WTC11 (cell line): ENCODE data around the gene TOP2A. TPM values are rescaled to one million over a fixed set of nuclear protein-coding genes. Genes with fewer than 3 reads are reported as not detected.
A peak's percentile ranks its signal among the peaks of the same experiment; 100 is the strongest.
"Not testable (repeated sequence)": the region's sequence is repeated elsewhere in the genome, so short reads cannot be mapped to it uniquely, and the experiment has no call there.

Source experiments
- ATAC-seq: fragments of 200-7000 bp; cut with Tn5 transposase; 2 replicates; pipeline ENCODE4 v1.10.0; 2021; ENCODE audit warnings: mild to moderate bottlenecking, moderate library complexity
- CTCF ChIA-PET: fragments of 300-600 bp; sonication (Branson Sonifier 250); formaldehyde crosslinking; loops from one replicate; lab custom pipeline; 2021; ENCODE audit warnings: antibody characterized with exemption; lab: Charles Lee
- POLR2A ChIA-PET: fragments of 350-600 bp; sonication (Branson Sonifier 250); formaldehyde crosslinking; loops from one replicate; lab custom pipeline; 2021; ENCODE audit warnings: antibody characterized with exemption; lab: Charles Lee
- DNase-seq: peaks from one replicate; pipeline ENCODE4 v3.0.0; 2021; ENCODE audit warnings: low spot score
- H3K27ac Mint-ChIP-seq: 2 replicates; pipeline ENCODE4 v1.8.0; 2021; ENCODE audit warnings: mixed read lengths
- H3K27me3 Mint-ChIP-seq: 2 replicates; pipeline ENCODE4 v1.8.0; 2021; ENCODE audit warnings: low read depth, mild to moderate bottlenecking, moderate library complexity, mixed read lengths
- H3K36me3 Mint-ChIP-seq: 2 replicates; pipeline ENCODE4 v1.8.0; 2021; ENCODE audit warnings: mixed read lengths
- H3K4me1 Mint-ChIP-seq: 2 replicates; pipeline ENCODE4 v1.8.0; 2022; ENCODE audit warnings: mixed read lengths
- H3K4me3 Mint-ChIP-seq: 2 replicates; pipeline ENCODE4 v1.8.0; 2021; ENCODE audit warnings: mild to moderate bottlenecking, moderate library complexity, mixed read lengths
- H3K9me3 Mint-ChIP-seq: 2 replicates; pipeline ENCODE4 v1.8.0; 2021; ENCODE audit warnings: mixed read lengths
- ESRRA ChIP-seq: sonication (generic); formaldehyde crosslinking; IDR thresholded peaks from 2 replicates; pipeline ENCODE4 v1.8.1; 2022; ENCODE audit warnings: mild to moderate bottlenecking, missing genetic modification reagents, borderline replicate concordance
- FOXP1 ChIP-seq: sonication (generic); formaldehyde crosslinking; IDR thresholded peaks from 2 replicates; pipeline ENCODE4 v1.8.0; 2022; ENCODE audit warnings: missing genetic modification reagents, mild to moderate bottlenecking, moderate library complexity, borderline replicate concordance
- FOXP4 ChIP-seq: sonication (generic); formaldehyde crosslinking; IDR thresholded peaks from 2 replicates; pipeline ENCODE4 v1.8.0; 2022; ENCODE audit warnings: mild to moderate bottlenecking, missing genetic modification reagents
- IRF2 ChIP-seq: sonication (generic); formaldehyde crosslinking; IDR thresholded peaks from 2 replicates; pipeline ENCODE4 v1.8.0; 2022; ENCODE audit warnings: low read depth, missing genetic modification reagents, borderline replicate concordance
- JUN ChIP-seq: sonication (generic); formaldehyde crosslinking; IDR thresholded peaks from 2 replicates; pipeline ENCODE4 v1.8.0; 2023; ENCODE audit warnings: mild to moderate bottlenecking, missing genetic modification reagents
- KAT7 ChIP-seq: sonication (generic); formaldehyde crosslinking; IDR thresholded peaks from 2 replicates; pipeline ENCODE4 v1.8.1; 2023; ENCODE audit warnings: missing genetic modification reagents, mild to moderate bottlenecking, borderline replicate concordance
- MLX ChIP-seq: sonication (generic); formaldehyde crosslinking; IDR thresholded peaks from 2 replicates; pipeline ENCODE4 v1.8.1; 2023; ENCODE audit warnings: mild to moderate bottlenecking, missing genetic modification reagents, moderate library complexity
- MXD4 ChIP-seq: fragments of 250-450 bp; sonication (Bioruptor Pico); IDR thresholded peaks from 2 replicates; pipeline ENCODE4 v1.8.0; 2021; ENCODE audit warnings: mild to moderate bottlenecking, moderate library complexity, borderline replicate concordance
- MYBL2 ChIP-seq: sonication (generic); formaldehyde crosslinking; IDR thresholded peaks from 2 replicates; pipeline ENCODE4 v1.8.1; 2023; ENCODE audit warnings: mild to moderate bottlenecking, moderate library complexity, missing genetic modification reagents
- NFYB ChIP-seq: sonication (generic); formaldehyde crosslinking; conservative IDR thresholded peaks from 2 replicates; pipeline ENCODE4 v1.8.0; 2022; ENCODE audit warnings: low read depth, missing genetic modification reagents
- NR3C1 ChIP-seq: sonication (generic); formaldehyde crosslinking; conservative IDR thresholded peaks from 2 replicates; pipeline ENCODE4 v1.8.1; 2023; ENCODE audit warnings: low read depth, mild to moderate bottlenecking, missing genetic modification reagents
- SMAD4 ChIP-seq: sonication (generic); formaldehyde crosslinking; IDR thresholded peaks from 2 replicates; pipeline ENCODE4 v1.8.0; 2022; ENCODE audit warnings: mild to moderate bottlenecking, missing genetic modification reagents
- SP1 ChIP-seq: sonication (generic); formaldehyde crosslinking; conservative IDR thresholded peaks from 2 replicates; pipeline ENCODE4 v1.8.1; 2022; ENCODE audit warnings: missing genetic modification reagents
- TEAD1 ChIP-seq: sonication (generic); formaldehyde crosslinking; IDR thresholded peaks from 2 replicates; pipeline ENCODE4 v1.8.0; 2022; ENCODE audit warnings: mild to moderate bottlenecking, missing genetic modification reagents
- TEAD4 ChIP-seq: sonication (generic); formaldehyde crosslinking; IDR thresholded peaks from 2 replicates; pipeline ENCODE4 v1.8.0; 2022; ENCODE audit warnings: mild to moderate bottlenecking, missing genetic modification reagents
- USF2 ChIP-seq: sonication (generic); formaldehyde crosslinking; IDR thresholded peaks from 2 replicates; pipeline ENCODE4 v1.8.1; 2023; ENCODE audit warnings: mild to moderate bottlenecking, missing genetic modification reagents, moderate library complexity
- ZMAT4 ChIP-seq: fragments of 250-450 bp; sonication (Bioruptor Pico); IDR thresholded peaks from 2 replicates; pipeline ENCODE4 v1.9.0; 2021; ENCODE audit warnings: mild to moderate bottlenecking
- ZNF416 ChIP-seq: fragments of 250-450 bp; sonication (Bioruptor Pico); IDR thresholded peaks from 2 replicates; pipeline ENCODE4 v1.9.0; 2021; ENCODE audit warnings: mild to moderate bottlenecking, inconsistent platforms
- ZNF425 ChIP-seq: fragments of 250-450 bp; sonication (Bioruptor Pico); conservative IDR thresholded peaks from 2 replicates; pipeline ENCODE4 v1.9.0; 2021; ENCODE audit warnings: mild to moderate bottlenecking
- ZNF512 ChIP-seq: sonication (generic); formaldehyde crosslinking; IDR thresholded peaks from 2 replicates; pipeline ENCODE4 v1.8.1; 2022; ENCODE audit warnings: missing genetic modification reagents, borderline replicate concordance
- ZSCAN18 ChIP-seq: fragments of 250-450 bp; sonication (Bioruptor Pico); IDR thresholded peaks from 2 replicates; pipeline ENCODE4 v2.1.2; 2022; ENCODE audit warnings: mild to moderate bottlenecking, moderate library complexity
- total RNA-seq: library from RNA; stranded (reverse); gene quantifications from 3 replicates; pipeline ENCODE4 v1.2.3, GENCODE V29; 2021

TOP2A gene
- total RNA-seq, 1 experiment from 2014 or later: 307 TPM

GRCh38 chr17:40371261-40371929, 46.3 kb downstream of the TOP2A start:
- no peak overlapping the region for H3K4me3 Mint-ChIP-seq
- peak; percentile 88 for ATAC-seq

GRCh38 chr17:40369923-40370322, 47.8 kb downstream of the TOP2A start:
- no peak for ATAC-seq
- no peak overlapping the region for H3K27ac Mint-ChIP-seq
- H3K9me3 Mint-ChIP-seq: peaks cover 12% of the 10 kb centered on the region
- no peaks in the 10 kb centered on the region for H3K27me3 Mint-ChIP-seq
- H3K4me1 Mint-ChIP-seq: peaks cover 5% of the 10 kb centered on the region
- ChIA-PET POLR2A (interaction anchor here (0.7 kb wide), 1 partner anchor 170 kb away, joined by 4 read pairs; no protein-coding TSS in a partner anchor), CTCF (interaction anchor here (1.1 to 1.2 kb wide), 2 partner anchors 16 to 190 kb away, joined by 3 read pairs; no protein-coding TSS in a partner anchor)
- H3K36me3 Mint-ChIP-seq: 0 out of 2 replicates have a peak, but pooled peaks cover 2% of the 10 kb centered on the region
- no peak for DNase-seq
- no peak overlapping the region for H3K4me3 Mint-ChIP-seq
- no peak for TF ChIP-seq TEAD1
- TF ChIP-seq IRF2 (CRISPR knock-in tag): no peak
- TF ChIP-seq NFYB (CRISPR knock-in tag): no peak
- TF ChIP-seq NR3C1 (CRISPR knock-in tag): no peak
- no peak for TF ChIP-seq TEAD4
- no peak for TF ChIP-seq FOXP4 (CRISPR knock-in tag)
- TF ChIP-seq KAT7 (CRISPR knock-in tag): no peak
- TF ChIP-seq ZNF416 (CRISPR knock-in tag): no peak
- TF ChIP-seq ESRRA (CRISPR knock-in tag): no peak
- TF ChIP-seq ZNF425 (CRISPR knock-in tag): no peak
- no peak for TF ChIP-seq ZMAT4
- TF ChIP-seq MYBL2: no peak
- TF ChIP-seq, all 79 proteins: peak for 0

More at GRCh38 chr17:40371261-40371929, 46.3 kb downstream of the TOP2A start:
- ChIA-PET POLR2A (interaction anchor here (0.6 kb wide), 1 partner anchor 48 kb away, joined by 3 read pairs; no protein-coding TSS in a partner anchor), CTCF (no interaction called here)
- 0 out of 2 replicates have a peak, but pooled peaks cover 2% of the 10 kb centered on the region for H3K36me3 Mint-ChIP-seq
- DNase-seq: no peak
- no peaks in the 10 kb centered on the region for H3K27me3 Mint-ChIP-seq
- peaks cover 14% of the 10 kb centered on the region for H3K9me3 Mint-ChIP-seq
- peaks cover 8% of the 10 kb centered on the region for H3K4me1 Mint-ChIP-seq
- TF ChIP-seq ZSCAN18 (CRISPR knock-in tag) (no peak), TEAD4 (no peak), SMAD4 (CRISPR knock-in tag) (no peak), MXD4 (CRISPR knock-in tag) (no peak), FOXP1 (CRISPR knock-in tag) (no peak), JUN (CRISPR knock-in tag) (no peak), SP1 (0 out of 2 replicates have a peak, but pooled peaks have one; percentile 39), ZNF512 (no peak), MLX (CRISPR knock-in tag) (no peak), USF2 (peak; percentile 51)
- no peak overlapping the region for H3K27ac Mint-ChIP-seq

GRCh38 chr17:40367728-40368127, 50.0 kb downstream of the TOP2A start:
- POLR2A ChIA-PET: interaction anchor here (0.8 kb wide), 1 partner anchor 128 kb away, joined by 5 read pairs; no protein-coding TSS in a partner anchor
- not testable (repeated sequence) for H3K27ac Mint-ChIP-seq, H3K4me3 Mint-ChIP-seq, DNase-seq, H3K9me3 Mint-ChIP-seq, H3K36me3 Mint-ChIP-seq, ATAC-seq
- CTCF ChIA-PET: interaction anchor here (1.3 kb wide), 1 partner anchor 13 kb away, joined by 5 read pairs; no protein-coding TSS in a partner anchor
- H3K4me1 Mint-ChIP-seq: peaks cover 15% of the 10 kb centered on the region
- peaks cover 19% of the 10 kb centered on the region for H3K27me3 Mint-ChIP-seq
